ENCODE data around the gene PHF2.

PHF2 gene

DNA sequence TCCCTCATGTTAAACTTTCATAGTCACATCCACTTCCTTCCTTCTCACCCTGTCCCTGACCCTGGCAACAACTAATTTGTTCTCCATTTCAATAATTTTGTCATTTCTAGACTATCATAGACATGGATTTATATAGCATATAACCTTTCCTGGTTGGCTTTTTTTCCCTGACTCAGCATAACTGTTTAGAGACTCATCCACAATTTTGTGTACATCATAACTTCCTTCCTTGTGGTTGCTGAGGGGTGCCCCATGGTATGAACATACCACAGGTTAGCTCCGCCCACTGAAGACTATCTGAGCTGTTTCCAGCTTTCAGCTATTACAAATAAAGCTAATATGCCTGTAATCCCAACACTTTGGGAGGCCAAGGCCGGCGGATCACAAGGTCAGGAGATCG is 137.3 kb downstream of the PHF2 start:
- no peak for DNase-seq

DNA sequence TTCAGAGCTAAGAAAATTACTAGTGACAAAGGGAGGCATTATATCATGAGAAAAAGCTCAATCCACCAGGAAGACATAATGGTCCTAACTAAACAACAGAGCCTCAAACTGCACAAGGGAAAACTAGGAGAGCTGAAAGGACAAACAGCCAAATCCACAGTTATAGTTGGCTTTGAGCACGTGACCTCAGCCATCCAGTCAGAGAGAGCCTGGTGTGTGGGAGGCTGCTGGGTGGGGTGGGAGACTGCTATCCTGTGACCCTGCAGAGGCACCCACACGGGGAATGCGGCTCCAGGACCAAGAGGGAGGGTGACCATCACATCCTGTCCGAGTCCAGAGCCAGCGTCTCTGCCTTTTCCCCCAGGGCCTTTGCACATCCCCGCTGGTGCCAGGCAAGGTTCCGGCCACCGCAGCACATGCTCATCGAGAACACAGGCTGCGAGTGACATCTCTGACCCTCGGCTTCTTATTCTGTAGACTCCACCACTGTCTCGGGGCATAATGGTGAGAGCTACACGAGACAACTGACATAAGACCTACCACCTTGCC is 145.1 kb downstream of the PHF2 start:
- DNase-seq = no peak

GRCh38 chr9:93724852-93725251 is 148.5 kb downstream of the PHF2 start:
- no peak for DNase-seq

- no peak for DNase-seq
Measured at GRCh38 chr9:93725382-93725781, 149.0 kb downstream of the PHF2 start.

DNA sequence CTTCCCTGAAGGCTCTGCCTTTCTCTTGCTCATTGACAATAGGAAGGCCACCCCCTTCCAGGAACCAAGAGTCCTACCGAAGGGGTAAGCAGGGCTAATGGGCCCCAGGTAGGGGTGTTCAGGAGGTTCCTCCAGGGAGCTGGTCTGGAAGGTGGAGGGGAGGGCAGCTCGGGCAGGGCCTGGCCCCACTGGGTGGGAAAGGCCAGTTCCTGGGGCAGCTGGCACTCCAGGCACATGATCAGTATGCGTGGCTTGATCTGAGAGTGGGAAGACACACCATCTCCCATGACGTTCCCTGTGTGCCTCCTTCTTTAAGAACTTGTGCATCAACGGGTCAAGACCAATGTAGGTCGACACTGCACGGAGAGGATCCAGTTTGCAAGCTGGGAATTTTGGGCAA is 149.8 kb downstream of the PHF2 start:
- DNase-seq = no peak

Measured in NCI-H1694 (cell line).